ENCODE measurements around the gene RHEB.
A peak's percentile ranks its signal among the peaks of the same experiment; 100 is the strongest.

The RHEB gene

GRCh38 chr7:151460474-151460855, 59.2 kb downstream of the RHEB start:
- DNase-seq (ENCODE audit: extremely low read depth, low read depth): no peak
- no peak overlapping the region for H3K4me3 ChIP-seq (replicated peaks; ENCODE audit: low read depth, low read length)
- TF ChIP-seq CTCF (IDR thresholded peaks at IDR 0.05; ENCODE audit: low read depth, low read length, missing control alignments): no peak

- TF ChIP-seq CTCF (IDR thresholded peaks at IDR 0.05; ENCODE audit: low read depth, low read length, missing control alignments): peak; percentile 22
- H3K4me3 ChIP-seq (replicated peaks; ENCODE audit: low read depth, low read length): peak overlapping the region; percentile 5; the same call in 1 of the 2 replicates
- peak; percentile 82 for DNase-seq (ENCODE audit: extremely low read depth, low read depth)
Observed at GRCh38 chr7:151459726-151460473, 59.8 kb downstream of the RHEB start.

GRCh38 chr7:151457534-151457933, 62.2 kb downstream of the RHEB start:
- H3K4me3 ChIP-seq (replicated peaks; ENCODE audit: low read depth, low read length): no peak overlapping the region
- no peak for DNase-seq (ENCODE audit: extremely low read depth, low read depth)
- TF ChIP-seq CTCF (IDR thresholded peaks at IDR 0.05; ENCODE audit: low read depth, low read length, missing control alignments): no peak

- H3K4me3 ChIP-seq (replicated peaks; ENCODE audit: low read depth, low read length): no peak overlapping the region
- no peak for DNase-seq (ENCODE audit: extremely low read depth, low read depth)
- TF ChIP-seq CTCF (IDR thresholded peaks at IDR 0.05; ENCODE audit: low read depth, low read length, missing control alignments): no peak
Observed at GRCh38 chr7:151456782-151457181, 62.9 kb downstream of the RHEB start.

GRCh38 chr7:151456276-151456675, 63.4 kb downstream of the RHEB start:
- no peak for DNase-seq (ENCODE audit: extremely low read depth, low read depth)
- no peak for TF ChIP-seq CTCF (IDR thresholded peaks at IDR 0.05; ENCODE audit: low read depth, low read length, missing control alignments)
- H3K4me3 ChIP-seq (replicated peaks; ENCODE audit: low read depth, low read length): no peak overlapping the region

GRCh38 chr7:151455690-151456089, 64.0 kb downstream of the RHEB start:
- DNase-seq (ENCODE audit: extremely low read depth, low read depth): no peak
- no peak for TF ChIP-seq CTCF (IDR thresholded peaks at IDR 0.05; ENCODE audit: low read depth, low read length, missing control alignments)
- H3K4me3 ChIP-seq (replicated peaks; ENCODE audit: low read depth, low read length): no peak overlapping the region
